Uterus (tissue), 4 donors: ENCODE data around the gene RGL1. TPM values are rescaled to one million over a fixed set of nuclear protein-coding genes. Genes with fewer than 3 reads are reported as not detected.

Experiments used
- DNase-seq, 2 donors: peaks; one replicate each; pipeline ENCODE4 v3.0.0-alpha.2; 2019 to 2020
- H3K27ac ChIP-seq, 2 donors: fragments of 200-600 bp; sonication (generic); 1 replicate in 1 of 2; 2 replicates in 1 of 2; pipeline ENCODE4 v1.5.1; 2016 to 2018
- H3K27me3 ChIP-seq, 2 donors: fragments of 200-600 bp; sonication (generic); one replicate each; pipeline ENCODE4 v1.5.1; 2018 to 2019; ENCODE audit warnings: control low read depth in 1 of 2
- H3K36me3 ChIP-seq, 2 donors: fragments of 200-600 bp; sonication (generic); one replicate each; pipeline ENCODE4 v1.5.1; 2019; ENCODE audit warnings: control low read depth in 1 of 2
- H3K4me1 ChIP-seq, 2 donors: fragments of 200-600 bp; sonication (generic); one replicate each; pipeline ENCODE4 v1.5.1; 2018 to 2019; ENCODE audit warnings: control low read depth in 1 of 2
- H3K4me3 ChIP-seq, 2 donors: fragments of 200-600 bp; sonication (generic); 1 replicate in 1 of 2; 2 replicates in 1 of 2; pipeline ENCODE4 v1.5.1; 2018 to 2019; ENCODE audit warnings: mild to moderate bottlenecking in 1 of 2
- H3K9me3 ChIP-seq, 2 donors: fragments of 200-600 bp; sonication (generic); one replicate each; pipeline ENCODE4 v1.5.1; 2019; ENCODE audit warnings: control low read depth in 1 of 2
- CTCF ChIP-seq, 4 experiments: fragments of 200-600 bp in 2 of 4; fragments of 450-650 bp in 2 of 4; sonication (generic) in 2 of 4; IDR thresholded peaks; one replicate each; pipeline ENCODE4 v1.5.1; 2016 to 2019; ENCODE audit warnings: antibody characterized with exemption in 4 of 4, mild to moderate bottlenecking in 2 of 4, moderate library complexity in 1 of 4
- POLR2A ChIP-seq, 2 donors: fragments of 450-650 bp; IDR thresholded peaks; one replicate each; pipeline ENCODE4 v1.6.1; 2016; ENCODE audit warnings: antibody characterized with exemption in 2 of 2, mild to moderate bottlenecking in 1 of 2, moderate library complexity in 1 of 2
- intact Hi-C: fragments of 100-400 bp; cut with DNase I; formaldehyde crosslinking; loops from one replicate; pipeline ENCODE4 v1.15.1; 2023; ENCODE audit warnings: low total_unique reads
- total RNA-seq, 4 donors: library from RNA; depleted of rRNA in 3 of 4; stranded (reverse); fragments of >200 nt in 3 of 4; gene quantifications; one replicate each; pipeline versions ENCODE4 v1.1.0 to v1.2.4, GENCODE V29; 2014 to 2023
- donor health status: DM: yes; HTN: yes; CAD: no.

The RGL1 gene
- total RNA-seq, 4 donors from 2014 or later, result 6.9 to 92.9 (median 16.3) TPM

- no peaks in the 10 kb centered on the region for H3K4me1 ChIP-seq
- intact Hi-C loops, result no loop called here
- peak overlapping the region in 1 of 2 donors; percentile 22 for H3K27ac ChIP-seq
- H3K36me3 ChIP-seq, result no peaks in the 10 kb centered on the region
- DNase-seq, result no peak
- TF ChIP-seq CTCF (IDR thresholded peaks at IDR 0.05) (no peak), POLR2A (IDR thresholded peaks at IDR 0.05) (no peak)
- no peaks in the 10 kb centered on the region for H3K9me3 ChIP-seq
- no peak overlapping the region for H3K4me3 ChIP-seq
- no peaks in the 10 kb centered on the region for H3K27me3 ChIP-seq
Measured at GRCh38 chr1:183936791-183937190, 131.9 kb downstream of the RGL1 start.

GRCh38 chr1:183937611-183938010 is 132.7 kb downstream of the RGL1 start:
- Histone ChIP-seq H3K27me3 (no peaks in the 10 kb centered on the region), H3K36me3 (no peaks in the 10 kb centered on the region), H3K4me3 (no peak overlapping the region), H3K27ac (peak overlapping the region in 1 of 2 donors; percentile 22), H3K9me3 (no peaks in the 10 kb centered on the region), H3K4me1 (no peaks in the 10 kb centered on the region)
- no peak for DNase-seq
- TF ChIP-seq POLR2A (IDR thresholded peaks at IDR 0.05), result no peak
- TF ChIP-seq CTCF (IDR thresholded peaks at IDR 0.05), result no peak
- intact Hi-C loops, result no loop called here

GRCh38 chr1:183941001-183941400 is 136.1 kb downstream of the RGL1 start:
- Histone ChIP-seq H3K27ac (no peak overlapping the region), H3K4me1 (no peaks in the 10 kb centered on the region), H3K27me3 (no peaks in the 10 kb centered on the region), H3K4me3 (no peak overlapping the region), H3K9me3 (no peaks in the 10 kb centered on the region), H3K36me3 (no peaks in the 10 kb centered on the region)
- DNase-seq, result no peak
- intact Hi-C loops, result no loop called here
- no peak for TF ChIP-seq CTCF (IDR thresholded peaks at IDR 0.05)
- no peak for TF ChIP-seq POLR2A (IDR thresholded peaks at IDR 0.05)

- Histone ChIP-seq H3K27ac (peak overlapping the region in 1 of 2 donors; percentile 26), H3K9me3 (no peaks in the 10 kb centered on the region), H3K36me3 (no peaks in the 10 kb centered on the region), H3K4me1 (no peaks in the 10 kb centered on the region), H3K4me3 (no peak overlapping the region), H3K27me3 (no peaks in the 10 kb centered on the region)
- no peak for TF ChIP-seq POLR2A (IDR thresholded peaks at IDR 0.05)
- no peak for TF ChIP-seq CTCF (IDR thresholded peaks at IDR 0.05)
- peak in 1 of 2 donors; percentile 57 for DNase-seq
- intact Hi-C loops, result no loop called here
Measured at GRCh38 chr1:183942933-183943693, 138.2 kb downstream of the RGL1 start.

- intact Hi-C loops, result no loop called here
- Histone ChIP-seq H3K4me3 (no peak overlapping the region), H3K36me3 (no peaks in the 10 kb centered on the region), H3K27ac (no peak overlapping the region), H3K4me1 (no peaks in the 10 kb centered on the region), H3K9me3 (no peaks in the 10 kb centered on the region), H3K27me3 (no peaks in the 10 kb centered on the region)
- DNase-seq, result no peak
- TF ChIP-seq POLR2A (IDR thresholded peaks at IDR 0.05) (no peak), CTCF (IDR thresholded peaks at IDR 0.05) (no peak)
Measured at GRCh38 chr1:183945428-183946319, 140.8 kb downstream of the RGL1 start.
